ENCODE data around the gene GPR158. TPM values are rescaled to one million over a fixed set of nuclear protein-coding genes. Genes with fewer than 3 reads are reported as not detected.

The GPR158 gene
- total and polyA plus RNA-seq, 2 of the 8 experiments (the other 6 are each of a cell fraction or from before 2014, with no cell fraction given): 0.14 to 0.78 TPM

DNA sequence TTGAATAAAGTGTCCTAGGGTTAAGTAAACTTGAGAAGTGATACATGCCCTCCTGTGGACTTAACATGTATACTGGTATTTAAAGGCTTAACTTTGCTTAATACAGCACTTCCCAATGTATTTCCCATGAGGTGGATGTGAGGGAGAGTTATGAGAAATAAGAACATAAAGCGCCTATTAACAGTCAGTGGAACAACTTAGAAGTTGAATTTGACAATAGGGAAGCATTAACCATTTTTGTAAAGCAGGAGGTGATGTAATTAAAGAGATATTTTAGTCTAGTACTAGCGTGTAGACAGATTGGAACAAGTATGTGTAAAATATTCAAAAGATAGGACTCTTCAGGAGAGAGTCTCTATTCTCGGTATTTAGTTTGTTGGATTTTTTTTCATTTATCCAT is 322.4 kb downstream of the GPR158 start (continued):
- TF ChIP-seq, protein P1, sequence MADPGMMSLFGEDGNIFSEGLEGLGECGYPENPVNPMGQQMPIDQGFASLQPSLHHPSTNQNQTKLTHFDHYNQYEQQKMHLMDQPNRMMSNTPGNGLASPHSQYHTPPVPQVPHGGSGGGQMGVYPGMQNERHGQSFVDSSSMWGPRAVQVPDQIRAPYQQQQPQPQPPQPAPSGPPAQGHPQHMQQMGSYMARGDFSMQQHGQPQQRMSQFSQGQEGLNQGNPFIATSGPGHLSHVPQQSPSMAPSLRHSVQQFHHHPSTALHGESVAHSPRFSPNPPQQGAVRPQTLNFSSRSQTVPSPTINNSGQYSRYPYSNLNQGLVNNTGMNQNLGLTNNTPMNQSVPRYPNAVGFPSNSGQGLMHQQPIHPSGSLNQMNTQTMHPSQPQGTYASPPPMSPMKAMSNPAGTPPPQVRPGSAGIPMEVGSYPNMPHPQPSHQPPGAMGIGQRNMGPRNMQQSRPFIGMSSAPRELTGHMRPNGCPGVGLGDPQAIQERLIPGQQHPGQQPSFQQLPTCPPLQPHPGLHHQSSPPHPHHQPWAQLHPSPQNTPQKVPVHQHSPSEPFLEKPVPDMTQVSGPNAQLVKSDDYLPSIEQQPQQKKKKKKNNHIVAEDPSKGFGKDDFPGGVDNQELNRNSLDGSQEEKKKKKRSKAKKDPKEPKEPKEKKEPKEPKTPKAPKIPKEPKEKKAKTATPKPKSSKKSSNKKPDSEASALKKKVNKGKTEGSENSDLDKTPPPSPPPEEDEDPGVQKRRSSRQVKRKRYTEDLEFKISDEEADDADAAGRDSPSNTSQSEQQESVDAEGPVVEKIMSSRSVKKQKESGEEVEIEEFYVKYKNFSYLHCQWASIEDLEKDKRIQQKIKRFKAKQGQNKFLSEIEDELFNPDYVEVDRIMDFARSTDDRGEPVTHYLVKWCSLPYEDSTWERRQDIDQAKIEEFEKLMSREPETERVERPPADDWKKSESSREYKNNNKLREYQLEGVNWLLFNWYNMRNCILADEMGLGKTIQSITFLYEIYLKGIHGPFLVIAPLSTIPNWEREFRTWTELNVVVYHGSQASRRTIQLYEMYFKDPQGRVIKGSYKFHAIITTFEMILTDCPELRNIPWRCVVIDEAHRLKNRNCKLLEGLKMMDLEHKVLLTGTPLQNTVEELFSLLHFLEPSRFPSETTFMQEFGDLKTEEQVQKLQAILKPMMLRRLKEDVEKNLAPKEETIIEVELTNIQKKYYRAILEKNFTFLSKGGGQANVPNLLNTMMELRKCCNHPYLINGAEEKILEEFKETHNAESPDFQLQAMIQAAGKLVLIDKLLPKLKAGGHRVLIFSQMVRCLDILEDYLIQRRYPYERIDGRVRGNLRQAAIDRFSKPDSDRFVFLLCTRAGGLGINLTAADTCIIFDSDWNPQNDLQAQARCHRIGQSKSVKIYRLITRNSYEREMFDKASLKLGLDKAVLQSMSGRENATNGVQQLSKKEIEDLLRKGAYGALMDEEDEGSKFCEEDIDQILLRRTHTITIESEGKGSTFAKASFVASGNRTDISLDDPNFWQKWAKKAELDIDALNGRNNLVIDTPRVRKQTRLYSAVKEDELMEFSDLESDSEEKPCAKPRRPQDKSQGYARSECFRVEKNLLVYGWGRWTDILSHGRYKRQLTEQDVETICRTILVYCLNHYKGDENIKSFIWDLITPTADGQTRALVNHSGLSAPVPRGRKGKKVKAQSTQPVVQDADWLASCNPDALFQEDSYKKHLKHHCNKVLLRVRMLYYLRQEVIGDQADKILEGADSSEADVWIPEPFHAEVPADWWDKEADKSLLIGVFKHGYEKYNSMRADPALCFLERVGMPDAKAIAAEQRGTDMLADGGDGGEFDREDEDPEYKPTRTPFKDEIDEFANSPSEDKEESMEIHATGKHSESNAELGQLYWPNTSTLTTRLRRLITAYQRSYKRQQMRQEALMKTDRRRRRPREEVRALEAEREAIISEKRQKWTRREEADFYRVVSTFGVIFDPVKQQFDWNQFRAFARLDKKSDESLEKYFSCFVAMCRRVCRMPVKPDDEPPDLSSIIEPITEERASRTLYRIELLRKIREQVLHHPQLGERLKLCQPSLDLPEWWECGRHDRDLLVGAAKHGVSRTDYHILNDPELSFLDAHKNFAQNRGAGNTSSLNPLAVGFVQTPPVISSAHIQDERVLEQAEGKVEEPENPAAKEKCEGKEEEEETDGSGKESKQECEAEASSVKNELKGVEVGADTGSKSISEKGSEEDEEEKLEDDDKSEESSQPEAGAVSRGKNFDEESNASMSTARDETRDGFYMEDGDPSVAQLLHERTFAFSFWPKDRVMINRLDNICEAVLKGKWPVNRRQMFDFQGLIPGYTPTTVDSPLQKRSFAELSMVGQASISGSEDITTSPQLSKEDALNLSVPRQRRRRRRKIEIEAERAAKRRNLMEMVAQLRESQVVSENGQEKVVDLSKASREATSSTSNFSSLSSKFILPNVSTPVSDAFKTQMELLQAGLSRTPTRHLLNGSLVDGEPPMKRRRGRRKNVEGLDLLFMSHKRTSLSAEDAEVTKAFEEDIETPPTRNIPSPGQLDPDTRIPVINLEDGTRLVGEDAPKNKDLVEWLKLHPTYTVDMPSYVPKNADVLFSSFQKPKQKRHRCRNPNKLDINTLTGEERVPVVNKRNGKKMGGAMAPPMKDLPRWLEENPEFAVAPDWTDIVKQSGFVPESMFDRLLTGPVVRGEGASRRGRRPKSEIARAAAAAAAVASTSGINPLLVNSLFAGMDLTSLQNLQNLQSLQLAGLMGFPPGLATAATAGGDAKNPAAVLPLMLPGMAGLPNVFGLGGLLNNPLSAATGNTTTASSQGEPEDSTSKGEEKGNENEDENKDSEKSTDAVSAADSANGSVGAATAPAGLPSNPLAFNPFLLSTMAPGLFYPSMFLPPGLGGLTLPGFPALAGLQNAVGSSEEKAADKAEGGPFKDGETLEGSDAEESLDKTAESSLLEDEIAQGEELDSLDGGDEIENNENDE (IDR thresholded peaks at IDR 0.05; ENCODE audit: insufficient replicate concordance, low read length): no peak
- TF ChIP-seq CBX5 (IDR thresholded peaks at IDR 0.05; ENCODE audit: low read depth, low read length) (no peak), BACH1 (IDR thresholded peaks at IDR 0.05; ENCODE audit: low read length) (no peak), BCL11A (IDR thresholded peaks at IDR 0.05; ENCODE audit: low read depth in 2 of 2, low read length in 2 of 2) (no peak), GTF2F1 (IDR thresholded peaks at IDR 0.05; ENCODE audit: borderline replicate concordance, low read depth, low read length) (no peak), HDAC6 (IDR thresholded peaks at IDR 0.05; ENCODE audit: low read depth, low read length) (no peak)
- TF ChIP-seq, protein P2, sequence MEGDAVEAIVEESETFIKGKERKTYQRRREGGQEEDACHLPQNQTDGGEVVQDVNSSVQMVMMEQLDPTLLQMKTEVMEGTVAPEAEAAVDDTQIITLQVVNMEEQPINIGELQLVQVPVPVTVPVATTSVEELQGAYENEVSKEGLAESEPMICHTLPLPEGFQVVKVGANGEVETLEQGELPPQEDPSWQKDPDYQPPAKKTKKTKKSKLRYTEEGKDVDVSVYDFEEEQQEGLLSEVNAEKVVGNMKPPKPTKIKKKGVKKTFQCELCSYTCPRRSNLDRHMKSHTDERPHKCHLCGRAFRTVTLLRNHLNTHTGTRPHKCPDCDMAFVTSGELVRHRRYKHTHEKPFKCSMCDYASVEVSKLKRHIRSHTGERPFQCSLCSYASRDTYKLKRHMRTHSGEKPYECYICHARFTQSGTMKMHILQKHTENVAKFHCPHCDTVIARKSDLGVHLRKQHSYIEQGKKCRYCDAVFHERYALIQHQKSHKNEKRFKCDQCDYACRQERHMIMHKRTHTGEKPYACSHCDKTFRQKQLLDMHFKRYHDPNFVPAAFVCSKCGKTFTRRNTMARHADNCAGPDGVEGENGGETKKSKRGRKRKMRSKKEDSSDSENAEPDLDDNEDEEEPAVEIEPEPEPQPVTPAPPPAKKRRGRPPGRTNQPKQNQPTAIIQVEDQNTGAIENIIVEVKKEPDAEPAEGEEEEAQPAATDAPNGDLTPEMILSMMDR (IDR thresholded peaks at IDR 0.05; ENCODE audit: control extremely low read depth in 1 of 3, insufficient read depth in 1 of 3, low read depth in 1 of 3, low read length in 3 of 3): no peak
- TF ChIP-seq, protein P3, sequence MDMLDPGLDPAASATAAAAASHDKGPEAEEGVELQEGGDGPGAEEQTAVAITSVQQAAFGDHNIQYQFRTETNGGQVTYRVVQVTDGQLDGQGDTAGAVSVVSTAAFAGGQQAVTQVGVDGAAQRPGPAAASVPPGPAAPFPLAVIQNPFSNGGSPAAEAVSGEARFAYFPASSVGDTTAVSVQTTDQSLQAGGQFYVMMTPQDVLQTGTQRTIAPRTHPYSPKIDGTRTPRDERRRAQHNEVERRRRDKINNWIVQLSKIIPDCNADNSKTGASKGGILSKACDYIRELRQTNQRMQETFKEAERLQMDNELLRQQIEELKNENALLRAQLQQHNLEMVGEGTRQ (IDR thresholded peaks at IDR 0.05; ENCODE audit: low read length): no peak
